H7 (cell line): ENCODE data around the gene PPBP. TPM values are rescaled to one million over a fixed set of nuclear protein-coding genes. Genes with fewer than 3 reads are reported as not detected.
A peak's percentile ranks its signal among the peaks of the same experiment; 100 is the strongest.

Experiments used
- DNase-seq: peaks from one replicate; pipeline ENCODE4 v3.0.0; 2012
- H3K27me3 ChIP-seq: 2 replicates; pipeline ENCODE4 v1.6.0; 2011; ENCODE audit warnings: mild to moderate bottlenecking, low read length; ENCODE audit not compliant: control insufficient read depth, insufficient read depth
- H3K36me3 ChIP-seq: replicated peaks from 2 replicates; pipeline ENCODE4 v1.5.1; 2011; ENCODE audit warnings: low read length; ENCODE audit not compliant: control insufficient read depth, insufficient read depth
- H3K4me3 ChIP-seq: 2 replicates; pipeline ENCODE4 v1.5.1; 2011; ENCODE audit warnings: low read depth, mild to moderate bottlenecking, control low read depth, low read length, moderate library complexity; ENCODE audit not compliant: insufficient read depth
- total RNA-seq: library from RNA; depleted of rRNA; stranded (reverse); fragments of >200 nt; shearing (Covaris generic); gene quantifications from 2 replicates; pipeline ENCODE4 v1.2.3, GENCODE V29; 2014

The PPBP gene
- total RNA-seq, 1 experiment from 2014 or later, result not detected

DNA sequence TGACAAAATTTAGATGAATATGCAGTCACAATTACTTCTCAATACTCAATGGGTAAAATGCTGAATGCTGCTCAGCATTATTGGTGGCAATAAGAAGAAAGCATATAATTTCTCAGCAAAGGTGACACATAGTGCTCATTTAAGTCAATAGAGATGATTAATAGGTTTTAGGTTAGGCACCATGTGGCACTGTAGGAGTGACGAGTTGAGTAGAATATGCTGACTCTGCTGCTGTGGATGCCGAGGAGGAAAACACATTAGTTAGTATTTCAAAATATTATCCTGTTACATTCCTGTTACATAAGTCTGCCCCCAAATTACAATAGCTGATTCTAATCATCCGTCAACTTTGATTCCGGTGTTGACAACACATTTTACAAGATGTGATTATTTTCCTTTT is 24.1 kb upstream of the PPBP start:
- DNase-seq, result no peak

DNA sequence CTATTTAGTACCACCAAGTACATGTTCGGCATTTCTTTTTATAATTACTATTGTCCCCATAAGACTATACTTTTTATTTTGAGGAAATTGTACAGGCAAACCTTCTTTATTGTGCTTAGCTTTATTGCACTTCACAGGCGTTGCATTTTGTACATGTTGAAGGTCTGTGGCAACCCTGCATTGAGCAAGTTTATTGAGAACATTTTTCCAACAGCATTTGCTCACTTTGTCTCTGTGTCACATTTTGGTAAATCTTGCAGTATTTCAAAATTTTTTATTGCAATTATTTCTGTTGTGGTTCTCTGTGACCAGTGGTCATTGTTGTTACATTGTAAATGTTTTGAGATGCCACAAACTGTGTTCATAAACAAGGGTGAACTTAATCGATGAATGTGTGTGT is 21.3 kb upstream of the PPBP start:
- no peak for DNase-seq
- Histone ChIP-seq H3K36me3 (no peaks in the 10 kb centered on the region), H3K27me3 (no peaks in the 10 kb centered on the region), H3K4me3 (no peak overlapping the region)

More for the DNA sequence above, 24.1 kb upstream of the PPBP start:
- no peaks in the 10 kb centered on the region for H3K27me3 ChIP-seq
- H3K4me3 ChIP-seq, result no peak overlapping the region
- H3K36me3 ChIP-seq, result no peaks in the 10 kb centered on the region

DNA sequence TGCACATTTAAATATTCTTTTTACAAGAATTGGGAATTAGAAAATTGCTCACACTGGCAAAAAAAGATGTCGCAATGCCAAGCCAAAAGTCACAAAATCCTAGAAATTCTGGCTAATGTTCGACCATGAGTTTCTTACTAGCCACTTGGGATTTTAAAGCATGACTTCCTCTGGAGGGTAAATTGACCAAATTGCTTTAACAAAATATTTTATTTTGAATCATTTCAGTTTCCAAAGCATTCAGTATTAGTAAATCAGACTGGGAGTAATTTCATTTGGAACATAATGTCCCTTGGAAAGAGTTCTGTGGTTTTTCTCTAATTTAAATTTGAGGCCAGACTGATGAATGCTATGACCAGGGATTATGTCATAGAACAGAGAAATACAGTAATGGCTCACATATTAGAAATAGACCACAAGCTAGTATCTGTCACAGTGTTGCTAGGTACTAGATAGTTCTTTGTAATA is 18.1 kb upstream of the PPBP start:
- Histone ChIP-seq H3K27me3 (no peaks in the 10 kb centered on the region), H3K36me3 (no peaks in the 10 kb centered on the region), H3K4me3 (no peak overlapping the region)
- DNase-seq, result no peak

DNA sequence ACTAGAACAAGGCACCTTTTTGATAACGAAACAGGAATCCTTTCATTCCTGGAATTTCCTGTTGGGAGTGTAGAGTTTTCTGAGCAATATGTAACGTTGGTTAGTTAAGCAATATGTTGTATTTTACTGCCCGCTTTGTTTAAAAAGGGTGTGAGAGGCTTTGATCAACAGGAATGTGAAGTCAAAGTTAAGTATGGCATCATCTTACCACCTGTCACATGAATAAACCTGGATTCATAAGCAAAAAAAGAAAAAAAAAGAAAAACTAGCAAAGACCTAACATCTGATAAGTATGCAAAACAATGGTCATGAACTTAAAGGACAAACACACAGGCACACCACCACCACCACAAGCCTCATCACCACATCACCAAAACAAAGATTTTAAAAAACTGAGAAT is 17.5 kb upstream of the PPBP start:
- DNase-seq, result no peak
- Histone ChIP-seq H3K36me3 (no peaks in the 10 kb centered on the region), H3K4me3 (no peak overlapping the region), H3K27me3 (no peaks in the 10 kb centered on the region)

DNA sequence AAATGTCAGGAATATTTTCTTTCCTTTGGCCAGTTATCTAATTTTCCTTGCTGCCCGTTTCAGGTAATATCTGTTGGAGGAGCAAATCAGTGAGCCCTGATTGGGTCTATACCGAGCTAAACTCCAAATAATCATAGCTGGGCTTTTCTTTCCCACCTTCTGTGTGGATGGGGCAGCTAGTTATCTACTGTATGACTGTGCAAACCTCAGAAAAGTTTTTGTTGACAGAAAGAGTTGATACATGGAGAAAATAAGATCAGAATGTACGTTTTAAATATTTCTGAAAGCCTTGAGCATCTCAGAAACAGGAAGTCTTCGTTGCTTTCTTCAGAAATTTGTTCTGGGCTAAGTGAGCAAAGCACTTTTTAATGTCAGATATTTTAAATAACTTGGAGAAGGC is 16.7 kb upstream of the PPBP start:
- Histone ChIP-seq H3K36me3 (no peaks in the 10 kb centered on the region), H3K4me3 (no peak overlapping the region), H3K27me3 (no peaks in the 10 kb centered on the region)
- DNase-seq, result no peak

DNA sequence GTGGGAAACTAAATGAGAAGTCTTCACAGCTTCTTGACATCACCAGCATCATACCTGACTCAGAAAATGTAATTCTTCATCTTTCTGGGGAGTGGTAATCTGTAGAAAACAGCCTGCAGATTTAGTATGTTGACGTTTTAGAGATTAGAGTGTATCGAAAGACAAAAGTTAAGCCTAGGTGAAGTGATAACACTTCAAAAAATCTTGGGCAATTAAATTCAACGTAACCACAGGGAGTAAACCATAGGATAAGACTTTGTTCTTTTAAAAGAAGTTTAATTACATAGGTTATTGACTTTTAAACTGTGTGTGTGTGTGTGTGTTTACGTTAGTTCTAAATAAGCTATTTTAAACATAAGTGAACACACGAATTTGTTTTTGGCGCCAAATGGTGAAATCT is 12.3 kb upstream of the PPBP start:
- Histone ChIP-seq H3K36me3 (no peaks in the 10 kb centered on the region), H3K27me3 (peaks cover 6% of the 10 kb centered on the region; the same call in 1 of the 2 replicates), H3K4me3 (no peak overlapping the region)
- no peak for DNase-seq

DNA sequence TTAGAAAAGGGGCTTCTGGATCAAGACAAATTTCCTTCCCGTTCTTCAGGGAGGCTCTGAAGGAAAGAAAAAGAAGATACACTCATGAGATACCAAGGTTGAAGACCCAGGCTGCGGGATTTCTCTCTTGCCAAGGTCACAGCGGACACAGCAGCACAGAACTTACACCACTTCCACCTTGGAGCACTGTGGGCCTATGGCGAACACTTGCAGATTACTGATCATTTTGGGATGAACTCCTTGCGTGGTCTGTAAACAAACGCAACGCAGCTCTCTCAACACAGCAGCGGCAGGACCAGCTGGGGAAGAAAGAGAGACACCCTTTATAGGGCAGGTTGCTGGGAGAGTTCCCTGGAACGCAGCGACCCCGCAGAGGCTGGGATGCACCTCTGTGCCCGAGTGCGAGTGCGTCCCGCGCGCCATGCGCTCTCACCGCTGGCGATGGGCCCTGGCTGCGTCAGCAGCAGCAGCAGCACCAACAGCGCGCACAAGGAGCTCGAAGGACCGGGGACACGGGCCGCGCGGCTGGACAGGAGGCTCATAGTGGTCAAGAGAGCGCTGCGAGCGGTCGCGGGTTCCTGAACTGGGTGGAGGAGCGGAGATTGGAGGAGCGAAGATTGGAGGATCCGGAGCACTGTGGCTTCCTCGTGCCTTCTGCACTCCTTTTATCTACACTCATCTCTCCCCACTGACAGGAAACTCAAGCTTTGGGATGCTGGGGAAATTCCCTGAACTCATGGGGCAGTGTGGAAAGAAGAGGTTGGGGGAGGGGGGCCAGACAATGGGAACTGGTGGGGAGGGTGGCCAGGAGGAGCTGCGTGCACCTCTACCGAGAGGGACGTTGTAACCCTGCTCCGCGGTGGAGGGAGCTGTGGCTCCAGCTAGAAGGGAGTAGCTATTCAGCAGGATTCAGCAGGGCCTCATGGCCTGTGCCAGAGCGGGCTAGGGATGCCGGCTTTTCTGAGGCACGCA is 10.3 kb upstream of the PPBP start, which contains the start of gene CXCL5:
Gene CXCL5, minus strand, starts transcription at position 638 of the 972 bp plus-strand sequence. Its CDS starts 96 bp downstream, at position 542.
- Histone ChIP-seq H3K27me3 (peaks cover 6% of the 10 kb centered on the region; the same call in 1 of the 2 replicates), H3K4me3 (peak within 1 kb of the TSS; percentile 51), H3K36me3 (no peaks in the 10 kb centered on the region)
- peak; percentile 70 for DNase-seq

DNA sequence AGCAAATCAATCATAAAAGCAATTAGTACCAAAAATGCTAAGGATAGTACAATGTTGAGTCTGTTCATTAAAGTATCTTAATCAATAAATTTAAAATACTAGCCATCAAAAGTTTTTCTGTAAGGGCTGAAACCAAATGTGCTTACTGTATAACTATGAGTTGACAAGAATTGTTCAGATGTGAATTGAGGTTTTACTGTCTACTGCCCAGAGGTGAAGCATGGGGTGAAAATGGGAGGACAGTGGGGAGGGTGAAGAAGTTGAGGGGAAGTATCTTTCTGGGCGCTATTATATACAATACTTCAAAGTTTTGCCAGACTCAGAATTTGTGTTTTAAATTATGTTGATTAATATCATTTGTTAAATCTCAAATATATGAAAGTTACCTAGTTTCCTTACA is 4.1 kb upstream of the PPBP start:
- Histone ChIP-seq H3K27me3 (no peaks in the 10 kb centered on the region), H3K36me3 (no peaks in the 10 kb centered on the region), H3K4me3 (no peak overlapping the region)
- no peak for DNase-seq

DNA sequence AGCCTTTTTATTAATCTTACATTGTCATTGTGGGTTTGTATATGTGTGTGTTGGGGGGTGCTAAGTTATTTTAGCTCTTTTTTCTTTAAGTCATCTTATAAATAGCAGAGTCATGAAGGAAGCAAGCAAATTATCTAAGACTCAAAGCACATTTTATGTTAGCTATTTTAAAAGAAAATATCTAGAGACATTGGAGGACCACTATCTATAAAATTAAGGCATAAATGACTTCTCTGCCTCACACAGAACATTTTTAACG is 3.7 kb upstream of the PPBP start:
- no peak for DNase-seq
- Histone ChIP-seq H3K27me3 (no peaks in the 10 kb centered on the region), H3K4me3 (no peak overlapping the region), H3K36me3 (no peaks in the 10 kb centered on the region)

DNA sequence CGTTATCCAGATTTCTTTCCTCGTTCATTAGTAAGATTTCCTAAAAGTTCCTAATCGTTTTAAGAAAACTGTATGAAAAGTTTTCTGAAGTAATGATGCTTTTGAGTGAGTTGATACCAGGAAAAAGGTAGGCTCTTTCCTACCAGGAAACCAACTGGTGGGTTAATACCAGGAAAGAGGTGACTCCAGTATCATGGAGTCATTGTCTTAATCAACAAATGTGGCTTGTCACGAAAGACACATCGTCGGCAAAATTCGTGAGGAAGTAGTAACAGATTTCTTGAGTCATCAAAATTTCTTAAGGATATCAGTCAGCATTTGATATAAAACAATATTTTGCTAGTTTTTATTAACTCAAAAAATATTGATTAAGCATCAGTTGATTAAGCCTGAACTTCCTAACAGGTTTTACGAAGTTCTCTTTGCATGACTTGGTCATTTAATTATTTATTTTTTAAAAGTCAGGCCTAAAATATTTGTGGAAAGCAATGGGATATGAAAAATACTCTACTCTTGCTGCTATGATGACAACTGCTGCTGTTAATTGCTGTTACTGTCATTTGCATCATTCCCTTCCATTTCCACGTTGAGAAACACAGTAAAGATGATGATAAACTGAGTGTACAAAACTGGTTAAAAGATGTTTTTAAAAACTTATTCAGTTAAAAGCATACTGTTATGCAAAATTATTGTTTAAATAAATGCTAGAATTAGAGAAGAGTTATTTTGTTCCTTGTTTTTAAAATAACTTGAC is 3.2 kb upstream of the PPBP start:
- no peaks in the 10 kb centered on the region for H3K27me3 ChIP-seq
- DNase-seq, result no peak
- H3K4me3 ChIP-seq, result no peak overlapping the region
- H3K36me3 ChIP-seq, result no peaks in the 10 kb centered on the region

DNA sequence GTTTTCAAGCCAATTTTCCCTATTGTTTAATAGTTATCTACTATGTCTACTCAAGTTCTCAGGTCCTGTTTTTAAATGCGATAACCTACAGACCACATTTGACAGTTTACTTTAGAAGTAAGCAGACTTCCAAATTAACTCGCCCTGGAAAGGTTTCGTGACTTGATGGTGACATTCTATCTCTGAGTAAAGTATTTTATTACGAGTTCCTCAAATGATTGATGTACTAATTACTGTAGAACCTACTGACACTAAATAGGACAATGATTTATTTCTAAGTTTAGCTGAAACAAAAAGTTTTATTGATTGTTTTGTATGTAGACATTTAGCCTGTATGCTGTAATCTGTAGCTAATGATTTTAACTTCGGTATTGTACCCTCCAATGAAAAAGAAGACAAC is 1.9 kb upstream of the PPBP start:
- Histone ChIP-seq H3K27me3 (no peaks in the 10 kb centered on the region), H3K4me3 (no peak overlapping the region), H3K36me3 (no peaks in the 10 kb centered on the region)
- DNase-seq, result no peak

DNA sequence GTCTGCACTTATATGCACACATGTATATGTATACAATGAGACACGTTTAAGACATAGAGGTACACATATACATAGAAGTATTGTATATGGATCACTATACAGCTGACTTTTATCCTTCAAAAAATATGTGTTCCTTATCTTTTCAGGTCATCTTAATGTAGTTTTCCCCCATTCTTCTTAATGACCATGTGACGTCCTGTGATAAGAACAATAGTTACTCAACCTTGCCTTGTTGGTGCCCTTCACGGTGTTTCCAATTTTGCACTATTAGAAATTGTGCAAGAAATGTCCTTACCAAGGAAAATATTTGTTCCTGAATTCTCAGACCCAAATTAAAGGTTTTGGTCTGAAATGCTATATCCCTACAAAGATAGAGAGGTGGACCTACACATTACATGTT is 1.0 kb upstream of the PPBP start:
- H3K27me3 ChIP-seq, result no peaks in the 10 kb centered on the region
- no peak overlapping the region for H3K4me3 ChIP-seq
- no peak for DNase-seq
- H3K36me3 ChIP-seq, result no peaks in the 10 kb centered on the region

DNA sequence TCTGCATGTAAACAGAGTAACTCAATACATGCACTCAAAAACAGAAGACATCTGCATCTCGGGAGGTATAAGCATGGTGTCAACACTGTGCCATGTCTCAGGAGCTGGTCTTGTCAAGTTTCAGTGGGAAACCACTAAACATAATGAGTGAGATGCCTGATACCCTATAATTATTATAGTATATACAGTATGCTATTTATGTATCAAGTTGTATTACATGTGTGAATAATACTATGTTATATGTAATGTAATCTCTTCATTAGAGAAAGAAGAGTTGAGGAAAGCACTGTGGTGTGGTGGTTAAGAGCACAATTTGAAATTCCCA is 2.5 kb downstream of the PPBP start:
- DNase-seq, result no peak
- H3K4me3 ChIP-seq, result no peak overlapping the region
- H3K27me3 ChIP-seq, result no peaks in the 10 kb centered on the region

DNA sequence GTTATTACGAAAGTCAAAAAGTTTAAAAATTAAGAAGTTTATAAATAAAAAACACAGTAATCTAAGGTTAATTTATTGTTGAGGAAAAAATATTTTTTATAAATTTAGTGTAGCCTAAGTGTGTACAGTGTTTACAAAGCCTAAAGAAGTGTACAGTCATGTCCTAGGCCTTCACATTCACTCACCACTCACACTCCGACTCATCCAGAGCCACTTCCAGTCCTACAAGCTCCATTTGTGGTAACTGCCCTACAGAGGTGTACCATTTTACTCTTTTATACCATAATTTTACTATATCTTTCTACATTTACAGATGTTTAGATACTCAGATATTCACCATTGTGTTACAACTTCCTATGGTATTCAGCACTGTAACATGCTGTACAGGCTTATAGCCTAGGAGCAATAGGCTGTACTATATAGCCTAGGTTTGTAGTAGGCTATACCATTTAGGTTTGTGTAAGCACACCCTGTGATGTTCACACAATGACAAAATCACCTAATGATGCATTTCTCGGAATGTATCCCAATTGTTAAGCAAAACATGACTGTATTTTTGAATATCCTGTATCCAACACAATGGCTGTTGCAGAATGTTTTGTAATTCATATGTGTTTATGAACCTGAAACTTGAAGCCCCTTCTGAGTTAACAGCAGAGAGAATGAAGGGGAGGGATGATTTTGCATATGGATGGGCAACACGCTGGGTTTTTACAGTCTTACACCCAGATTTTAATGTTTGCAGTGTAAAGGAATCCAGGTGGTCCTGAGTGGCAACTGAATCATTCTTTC is 3.1 kb downstream of the PPBP start:
- no peaks in the 10 kb centered on the region for H3K36me3 ChIP-seq
- H3K27me3 ChIP-seq, result no peaks in the 10 kb centered on the region
- peak; percentile 43 for DNase-seq
- H3K4me3 ChIP-seq, result no peak overlapping the region

More for the DNA sequence above, 2.5 kb downstream of the PPBP start:
- no peaks in the 10 kb centered on the region for H3K36me3 ChIP-seq
